Measurements from ENCODE around the gene STRN3.
"Not testable (repeated sequence)": the region's sequence is repeated elsewhere in the genome, so short reads cannot be mapped to it uniquely, and the experiment has no call there.

The STRN3 gene

GRCh38 chr14:30903285-30904124 is 122.7 kb downstream of the STRN3 start:
- Histone ChIP-seq H3K27ac (no peak overlapping the region), H3K4me3 (no peak overlapping the region)
- no peak for TF ChIP-seq CTCF (IDR thresholded peaks at IDR 0.05)
- DNase-seq (ENCODE audit: low spot score): no peak

- H3K27ac ChIP-seq; H3K4me3 ChIP-seq; DNase-seq (ENCODE audit: low spot score): not testable (repeated sequence)
Observed at GRCh38 chr14:30897121-30897520, 129.1 kb downstream of the STRN3 start.

- DNase-seq (ENCODE audit: low spot score): no peak
- no peak overlapping the region for H3K4me3 ChIP-seq
- no peak for TF ChIP-seq CTCF (IDR thresholded peaks at IDR 0.05)
- no peak overlapping the region for H3K27ac ChIP-seq
Observed at GRCh38 chr14:30896435-30896834, 129.7 kb downstream of the STRN3 start.

GRCh38 chr14:30894923-30895515 is 131.2 kb downstream of the STRN3 start:
- TF ChIP-seq CTCF (IDR thresholded peaks at IDR 0.05): no peak
- no peak for DNase-seq (ENCODE audit: low spot score)
- Histone ChIP-seq H3K27ac (no peak overlapping the region), H3K4me3 (no peak overlapping the region)

- H3K4me3 ChIP-seq: no peak overlapping the region
- no peak for DNase-seq (ENCODE audit: low spot score)
- no peak for TF ChIP-seq CTCF (IDR thresholded peaks at IDR 0.05)
- no peak overlapping the region for H3K27ac ChIP-seq
Observed at GRCh38 chr14:30893819-30894218, 132.4 kb downstream of the STRN3 start.

GRCh38 chr14:30889244-30889594 is 137.0 kb downstream of the STRN3 start:
- Histone ChIP-seq H3K27ac (no peak overlapping the region), H3K4me3 (no peak overlapping the region)
- no peak for DNase-seq (ENCODE audit: low spot score)
- TF ChIP-seq CTCF (IDR thresholded peaks at IDR 0.05): no peak

GRCh38 chr14:30888480-30889243 is 137.5 kb downstream of the STRN3 start:
- no peak for TF ChIP-seq CTCF (IDR thresholded peaks at IDR 0.05)
- Histone ChIP-seq H3K27ac (no peak overlapping the region), H3K4me3 (no peak overlapping the region)
- DNase-seq (ENCODE audit: low spot score): no peak

All from coronary artery (tissue), 2 donors.